T-helper 1 cell treated with Interleukin-12 subunit alpha and Interleukin-12 subunit beta and Interleukin-4 antibody, amounts not matched to agents 30 μg/mL and 1 μg/mL, for 36 hours (primary cell): ENCODE data around the gene CDKAL1.

Experiments
- H3K27ac Mint-ChIP-seq: one replicate; pipeline ENCODE4 v1.8.0; 2021; ENCODE audit warnings: mild to moderate bottlenecking, mixed read lengths
- H3K27me3 Mint-ChIP-seq: one replicate; pipeline ENCODE4 v1.8.0; 2021; ENCODE audit warnings: low read depth, mixed read lengths
- H3K36me3 Mint-ChIP-seq: one replicate; pipeline ENCODE4 v1.8.0; 2021; ENCODE audit warnings: low read depth, mixed read lengths
- H3K4me1 Mint-ChIP-seq: one replicate; pipeline ENCODE4 v1.8.0; 2021; ENCODE audit warnings: low read depth, mixed read lengths
- H3K4me3 Mint-ChIP-seq: one replicate; pipeline ENCODE4 v1.8.0; 2021; ENCODE audit warnings: mild to moderate bottlenecking, moderate library complexity, mixed read lengths
- H3K9me3 Mint-ChIP-seq: one replicate; pipeline ENCODE4 v1.8.0; 2021; ENCODE audit warnings: mixed read lengths

Gene CDKAL1

GRCh38 chr6:20868397-20869096 is 334.3 kb downstream of the CDKAL1 start:
- H3K4me3 Mint-ChIP-seq: no peak overlapping the region
- H3K27ac Mint-ChIP-seq: no peak overlapping the region
- no peaks in the 10 kb centered on the region for H3K27me3 Mint-ChIP-seq
- no peaks in the 10 kb centered on the region for H3K4me1 Mint-ChIP-seq
- peaks cover 3% of the 10 kb centered on the region for H3K36me3 Mint-ChIP-seq
- no peaks in the 10 kb centered on the region for H3K9me3 Mint-ChIP-seq

- H3K9me3 Mint-ChIP-seq: no peaks in the 10 kb centered on the region
Measured at GRCh38 chr6:20870021-20870420, 335.8 kb downstream of the CDKAL1 start.

GRCh38 chr6:20870493-20870892 is 336.2 kb downstream of the CDKAL1 start:
- Mint-ChIP-seq H3K27ac (no peak overlapping the region), H3K9me3 (no peaks in the 10 kb centered on the region), H3K4me3 (no peak overlapping the region), H3K4me1 (no peaks in the 10 kb centered on the region), H3K27me3 (no peaks in the 10 kb centered on the region), H3K36me3 (peaks cover 3% of the 10 kb centered on the region)

More at GRCh38 chr6:20870021-20870420, 335.8 kb downstream of the CDKAL1 start:
- Mint-ChIP-seq H3K27ac (no peak overlapping the region), H3K4me3 (no peak overlapping the region), H3K4me1 (no peaks in the 10 kb centered on the region), H3K36me3 (peaks cover 3% of the 10 kb centered on the region), H3K27me3 (no peaks in the 10 kb centered on the region)

GRCh38 chr6:20873425-20874190 is 339.4 kb downstream of the CDKAL1 start:
- no peak overlapping the region for H3K4me3 Mint-ChIP-seq
- H3K9me3 Mint-ChIP-seq: no peaks in the 10 kb centered on the region
- peaks cover 2% of the 10 kb centered on the region for H3K36me3 Mint-ChIP-seq
- peaks cover 10% of the 10 kb centered on the region for H3K4me1 Mint-ChIP-seq
- H3K27me3 Mint-ChIP-seq: no peaks in the 10 kb centered on the region
- no peak overlapping the region for H3K27ac Mint-ChIP-seq

- H3K4me3 Mint-ChIP-seq: no peak overlapping the region
- no peaks in the 10 kb centered on the region for H3K27me3 Mint-ChIP-seq
- H3K36me3 Mint-ChIP-seq: peaks cover under 1% of the 10 kb centered on the region
- no peak overlapping the region for H3K27ac Mint-ChIP-seq
- H3K9me3 Mint-ChIP-seq: no peaks in the 10 kb centered on the region
- H3K4me1 Mint-ChIP-seq: peaks cover 10% of the 10 kb centered on the region
Measured at GRCh38 chr6:20875369-20875963, 341.2 kb downstream of the CDKAL1 start.

GRCh38 chr6:20876036-20876435 is 341.8 kb downstream of the CDKAL1 start:
- H3K9me3 Mint-ChIP-seq: no peaks in the 10 kb centered on the region
- H3K4me3 Mint-ChIP-seq: no peak overlapping the region
- H3K4me1 Mint-ChIP-seq: peaks cover 10% of the 10 kb centered on the region
- no peaks in the 10 kb centered on the region for H3K36me3 Mint-ChIP-seq
- no peak overlapping the region for H3K27ac Mint-ChIP-seq
- H3K27me3 Mint-ChIP-seq: no peaks in the 10 kb centered on the region

- H3K4me3 Mint-ChIP-seq: no peak overlapping the region
- H3K36me3 Mint-ChIP-seq: no peaks in the 10 kb centered on the region
- peaks cover 2% of the 10 kb centered on the region for H3K9me3 Mint-ChIP-seq
- H3K4me1 Mint-ChIP-seq: peaks cover 10% of the 10 kb centered on the region
- no peak overlapping the region for H3K27ac Mint-ChIP-seq
- no peaks in the 10 kb centered on the region for H3K27me3 Mint-ChIP-seq
Measured at GRCh38 chr6:20876561-20876960, 342.3 kb downstream of the CDKAL1 start.

GRCh38 chr6:20877008-20877937 is 343.0 kb downstream of the CDKAL1 start:
- peaks cover 5% of the 10 kb centered on the region for H3K36me3 Mint-ChIP-seq
- peaks cover 10% of the 10 kb centered on the region for H3K4me1 Mint-ChIP-seq
- no peak overlapping the region for H3K4me3 Mint-ChIP-seq
- H3K27me3 Mint-ChIP-seq: no peaks in the 10 kb centered on the region
- H3K27ac Mint-ChIP-seq: peak overlapping the region; percentile 45
- peaks cover 9% of the 10 kb centered on the region for H3K9me3 Mint-ChIP-seq

GRCh38 chr6:20879121-20879520 is 344.9 kb downstream of the CDKAL1 start:
- no peak overlapping the region for H3K27ac Mint-ChIP-seq
- peaks cover 24% of the 10 kb centered on the region for H3K9me3 Mint-ChIP-seq
- peaks cover 8% of the 10 kb centered on the region for H3K36me3 Mint-ChIP-seq
- peaks cover 10% of the 10 kb centered on the region for H3K4me1 Mint-ChIP-seq
- no peaks in the 10 kb centered on the region for H3K27me3 Mint-ChIP-seq
- H3K4me3 Mint-ChIP-seq: no peak overlapping the region

- Mint-ChIP-seq H3K9me3 (peaks cover 29% of the 10 kb centered on the region), H3K27ac (no peak overlapping the region), H3K4me1 (peaks cover 10% of the 10 kb centered on the region), H3K36me3 (peaks cover 12% of the 10 kb centered on the region), H3K4me3 (no peak overlapping the region), H3K27me3 (no peaks in the 10 kb centered on the region)
Measured at GRCh38 chr6:20879526-20879925, 345.3 kb downstream of the CDKAL1 start.

GRCh38 chr6:20881365-20881764 is 347.1 kb downstream of the CDKAL1 start:
- Mint-ChIP-seq H3K27me3 (no peaks in the 10 kb centered on the region), H3K9me3 (peaks cover 47% of the 10 kb centered on the region), H3K4me1 (peaks cover 10% of the 10 kb centered on the region), H3K36me3 (peaks cover 22% of the 10 kb centered on the region), H3K4me3 (no peak overlapping the region), H3K27ac (no peak overlapping the region)

- Mint-ChIP-seq H3K4me1 (peaks cover 9% of the 10 kb centered on the region), H3K4me3 (no peak overlapping the region), H3K36me3 (peaks cover 24% of the 10 kb centered on the region), H3K27ac (no peak overlapping the region), H3K9me3 (peaks cover 51% of the 10 kb centered on the region), H3K27me3 (no peaks in the 10 kb centered on the region)
Measured at GRCh38 chr6:20882014-20882413, 347.8 kb downstream of the CDKAL1 start.

- Mint-ChIP-seq H3K4me1 (no peaks in the 10 kb centered on the region), H3K36me3 (peaks cover 27% of the 10 kb centered on the region), H3K9me3 (peaks cover 58% of the 10 kb centered on the region)
Measured at GRCh38 chr6:20885076-20885475, 350.8 kb downstream of the CDKAL1 start.

GRCh38 chr6:20891161-20891560 is 356.9 kb downstream of the CDKAL1 start:
- H3K4me3 Mint-ChIP-seq: no peak overlapping the region
- H3K27ac Mint-ChIP-seq: no peak overlapping the region
- H3K4me1 Mint-ChIP-seq: no peaks in the 10 kb centered on the region
- peaks cover 22% of the 10 kb centered on the region for H3K9me3 Mint-ChIP-seq
- H3K27me3 Mint-ChIP-seq: no peaks in the 10 kb centered on the region
- H3K36me3 Mint-ChIP-seq: peaks cover 14% of the 10 kb centered on the region

More at GRCh38 chr6:20885076-20885475, 350.8 kb downstream of the CDKAL1 start:
- Mint-ChIP-seq H3K27me3 (no peaks in the 10 kb centered on the region), H3K27ac (no peak overlapping the region), H3K4me3 (no peak overlapping the region)
